ENCODE data around the gene NCOA5.

- TF ChIP-seq CTCF (IDR thresholded peaks at IDR 0.05) (no peak), MAX (CRISPR knock-in tag; IDR thresholded peaks at IDR 0.05) (no peak), NR1H2 (CRISPR knock-in tag; IDR thresholded peaks at IDR 0.05) (no peak), ATF3 (CRISPR knock-in tag; conservative IDR thresholded peaks at IDR 0.05) (no peak)
Measured at GRCh38 chr20:46012921-46013320, 76.8 kb downstream of the NCOA5 start.
